IMR-90 (cell line): Measurements from ENCODE around the gene CSNK2A1. TPM values are rescaled to one million over a fixed set of nuclear protein-coding genes. Genes with fewer than 3 reads are reported as not detected.
A peak's percentile ranks its signal among the peaks of the same experiment; 100 is the strongest.

Experiments used
- ATAC-seq: fragments of 200-7000 bp; cut with Tn5 transposase; 2 replicates; pipeline ENCODE4 v1.9.1; 2020; ENCODE audit warnings: low read depth, mild to moderate bottlenecking, moderate library complexity
- BruUV-seq: library from RNA; stranded (reverse); fragments of 400-500 nt; replicated peaks from 2 replicates; lab custom pipeline; 2021; lab: Mats Ljungman, UMichigan
- CTCF ChIA-PET: fragments of 300-600 bp; formaldehyde crosslinking; extraction: SDS; loops from one replicate; lab custom pipeline; 2021; ENCODE audit warnings: antibody characterized with exemption; lab: Yijun Ruan, JAX
- POLR2A ChIA-PET: fragments of 300-600 bp; sonication (Branson Sonifier 250); formaldehyde crosslinking; loops from one replicate; lab custom pipeline; 2022; ENCODE audit warnings: antibody characterized with exemption; ENCODE audit not compliant: unreplicated experiment; lab: Charles Lee
- DNase-seq: peaks from one replicate; pipeline ENCODE4 v3.0.0; 2013
- H2AFZ ChIP-seq: replicated peaks from 2 replicates; pipeline ENCODE3; 2013; ENCODE audit warnings: low read length, mild to moderate bottlenecking; ENCODE audit not compliant: poor library complexity
- H2AK5ac ChIP-seq: 2 replicates; pipeline ENCODE4 v1.6.1; 2013; ENCODE audit warnings: low read depth, low read length, inconsistent platforms
- H2AK9ac ChIP-seq: replicated peaks from 2 replicates; pipeline ENCODE3; 2013; ENCODE audit warnings: mild to moderate bottlenecking, low read depth, low read length, moderate library complexity; ENCODE audit not compliant: poor library complexity
- H2BK120ac ChIP-seq: 2 replicates; pipeline ENCODE4 v1.6.1; 2013; ENCODE audit warnings: low read depth, low read length, inconsistent platforms
- H2BK15ac ChIP-seq: 3 replicates; pipeline ENCODE4 v1.6.1; 2013; ENCODE audit warnings: low read depth, low read length, inconsistent platforms
- H2BK20ac ChIP-seq: 2 replicates; pipeline ENCODE4 v1.6.1; 2013; ENCODE audit warnings: low read depth, mild to moderate bottlenecking, inconsistent platforms, low read length, moderate library complexity
- H2BK5ac ChIP-seq: 2 replicates; pipeline ENCODE4 v1.6.1; 2013; ENCODE audit warnings: mild to moderate bottlenecking, low read depth, low read length, inconsistent platforms; ENCODE audit not compliant: poor library complexity, severe bottlenecking
- H3K14ac ChIP-seq: replicated peaks from 2 replicates; pipeline ENCODE4 v1.6.1; 2013; ENCODE audit warnings: low read depth, low read length, inconsistent platforms
- H3K18ac ChIP-seq: 2 replicates; pipeline ENCODE4 v1.6.1; 2013; ENCODE audit warnings: low read depth, low read length, control low read depth
- H3K23ac ChIP-seq: 2 replicates; pipeline ENCODE4 v1.6.1; 2013; ENCODE audit warnings: low read depth, low read length, inconsistent platforms
- H3K27ac ChIP-seq: 2 replicates; pipeline ENCODE4 v1.5.1; 2013; ENCODE audit warnings: mild to moderate bottlenecking, control low read depth, low read length; ENCODE audit not compliant: insufficient read depth
- H3K27me3 ChIP-seq: 2 replicates; pipeline ENCODE4 v1.6.1; 2013; ENCODE audit warnings: low read length; ENCODE audit not compliant: control insufficient read depth, insufficient read depth
- H3K36me3 ChIP-seq: 2 replicates; pipeline ENCODE4 v1.6.1; 2013; ENCODE audit warnings: low read length, mixed read lengths; ENCODE audit not compliant: control insufficient read depth, insufficient read depth
- H3K4ac ChIP-seq: 2 replicates; pipeline ENCODE4 v1.6.1; 2013; ENCODE audit warnings: low read depth, low read length, inconsistent platforms
- H3K4me1 ChIP-seq: 2 replicates; pipeline ENCODE4 v1.6.1; 2013; ENCODE audit warnings: low read length, mixed read lengths; ENCODE audit not compliant: control insufficient read depth, insufficient read depth
- H3K4me2 ChIP-seq: 2 replicates; pipeline ENCODE4 v1.6.1; 2013; ENCODE audit warnings: low read depth, mild to moderate bottlenecking, control low read depth, low read length, moderate library complexity
- H3K4me3 ChIP-seq: 2 replicates; pipeline ENCODE4 v1.5.1; 2013; ENCODE audit warnings: low read depth, mild to moderate bottlenecking, control low read depth, low read length, moderate library complexity; ENCODE audit not compliant: insufficient read depth
- H3K56ac ChIP-seq: 2 replicates; pipeline ENCODE4 v1.6.1; 2013; ENCODE audit warnings: low read length, inconsistent platforms; ENCODE audit not compliant: insufficient read depth; ENCODE audit errors: extremely low read depth
- H3K79me1 ChIP-seq, 2 experiments: 2 replicates each; pipeline ENCODE4 v1.6.1; 2013; ENCODE audit warnings: low read length in 2 of 2, inconsistent platforms in 1 of 2, low read depth in 1 of 2
- H3K9ac ChIP-seq: 2 replicates; pipeline ENCODE4 v1.6.1; 2013; ENCODE audit warnings: low read depth, low read length, control low read depth
- H3K9me1 ChIP-seq: 2 replicates; pipeline ENCODE4 v1.6.1; 2013; ENCODE audit warnings: low read length, inconsistent platforms; ENCODE audit not compliant: insufficient read depth
- H3K9me3 ChIP-seq: 2 replicates; pipeline ENCODE4 v1.6.1; 2013; ENCODE audit warnings: low read length; ENCODE audit not compliant: control insufficient read depth, insufficient read depth
- H4K20me1 ChIP-seq: 2 replicates; pipeline ENCODE4 v1.6.1; 2013; ENCODE audit warnings: low read length, inconsistent platforms; ENCODE audit not compliant: insufficient read depth
- H4K5ac ChIP-seq: 2 replicates; pipeline ENCODE4 v1.6.1; 2013; ENCODE audit warnings: mild to moderate bottlenecking, low read depth, low read length, control low read depth
- H4K8ac ChIP-seq, 2 experiments: 2 replicates each; pipeline ENCODE4 v1.6.1; 2013; ENCODE audit warnings: low read depth in 2 of 2, low read length in 2 of 2, control low read depth in 1 of 2, inconsistent platforms in 1 of 2
- H4K91ac ChIP-seq: 2 replicates; pipeline ENCODE4 v1.6.1; 2013; ENCODE audit warnings: low read depth, low read length, inconsistent platforms; ENCODE audit not compliant: insufficient read depth
- RAD21 ChIP-seq: IDR thresholded peaks from 2 replicates; pipeline ENCODE4 v1.6.1; 2012; ENCODE audit warnings: low read length, improper control_type of control experiment
- WGBS, 2 experiments: methylation state at CpG; one replicate each; pipeline versions ENCODE4 v1.1.5 to v1.1.7; 2013; ENCODE audit warnings: missing lambda C conversion rate in 2 of 2; ENCODE audit not compliant: insufficient read length in 1 of 2; ENCODE audit errors: extremely low coverage in 2 of 2; 5-methylcytosine and 5-hydroxymethylcytosine counted together
- dilution Hi-C: fragments of 300-500 bp; cut with HindIII; formaldehyde crosslinking; loops from one replicate; pipeline ENCODE4 v1.14.3; 2018; ENCODE audit warnings: low sequenced_read_pairs; ENCODE audit not compliant: unreplicated experiment
- in situ Hi-C: fragments of 300-500 bp; cut with MboI; formaldehyde crosslinking; loops from 3 replicates; pipeline ENCODE4 v1.14.3; 2019; ENCODE audit warnings: low sequenced_read_pairs, inconsistent platforms, mixed read lengths
- intact Hi-C: fragments of 100-400 bp; cut with micrococcal nuclease; formaldehyde crosslinking; loops from 2 replicates; pipeline ENCODE4 v1.10.0; 2022
- polyA plus RNA-seq, 3 experiments: library from polyadenylated mRNA; depleted of rRNA; stranded (reverse); fragments of >200 nt; gene quantifications; 2 replicates each; pipeline ENCODE4 v1.2.3, GENCODE V29; 2012; ENCODE audit warnings: low replicate concordance in 1 of 3
- total RNA-seq: library from RNA; depleted of rRNA; stranded (reverse); fragments of >200 nt; gene quantifications from 2 replicates; pipeline ENCODE4 v1.2.3, GENCODE V29; 2012
- TF ChIP-seq, protein P1 (sequence below): fragments of 150-350 bp; IDR thresholded peaks from 2 replicates; pipeline ENCODE4 v1.6.1; 2017; ENCODE audit warnings: mild to moderate bottlenecking, antibody characterized with exemption, low read length, low read depth

Gene CSNK2A1
- total and polyA plus RNA-seq, 2 of the 4 experiments (the other 2 are of a cell fraction), result 86.3 to 151 TPM

DNA sequence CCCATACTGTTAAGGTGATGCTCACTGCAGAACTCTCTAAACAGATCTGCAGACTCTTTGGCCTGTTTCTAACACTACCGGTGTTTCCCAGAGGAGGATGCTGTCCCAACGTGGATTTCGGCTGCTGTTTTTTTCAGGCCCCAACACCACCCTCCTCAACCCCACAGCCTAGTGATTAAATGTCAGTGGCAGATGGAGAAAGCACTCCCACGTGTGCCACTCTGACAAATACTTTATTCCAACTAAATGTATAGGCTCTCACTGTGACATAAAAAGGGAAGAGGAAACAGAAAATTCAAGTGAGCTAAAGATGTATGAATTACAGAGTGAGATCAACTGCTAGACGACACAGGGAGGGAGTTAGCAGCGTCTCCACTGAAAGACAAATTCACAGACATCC, 84.8 kb downstream of the CSNK2A1 start:
- peaks cover 2% of the 10 kb centered on the region for H3K36me3 ChIP-seq
- H3K18ac ChIP-seq, result no peak overlapping the region
- no peaks in the 10 kb centered on the region for H3K9me3 ChIP-seq
- CTCF ChIA-PET, result no interaction called here
- peaks cover 7% of the 10 kb centered on the region for H3K4me1 ChIP-seq
- no peak overlapping the region for H3K14ac ChIP-seq
- peaks cover 4 to 70% of the 10 kb centered on the region in 2 experiments; a peak in 3 of 4 replicates for H3K79me1 ChIP-seq
- POLR2A ChIA-PET, result no interaction called here
- H3K27ac ChIP-seq, result no peak overlapping the region
- BruUV-seq, result no TSS peak
- H4K20me1 ChIP-seq, result peaks cover 76% of the 10 kb centered on the region
- WGBS, 2 experiments, result no CpG with 5 or more reads among the region's 6 CpGs
- H3K4ac ChIP-seq, result no peak overlapping the region
- DNase-seq (no peak), ATAC-seq (no peak)
- in situ Hi-C loops, result no loop called here
- 0 out of 2 replicates have a peak overlapping the region, but pooled peaks have one; percentile 4 for H3K23ac ChIP-seq
- intact Hi-C loops, result loop anchor here (1.0 to 2.0 kb wide), 2 partner anchors 8 to 64 kb away; no protein-coding TSS in a partner anchor
- no peak overlapping the region for H4K8ac ChIP-seq
- H3K4me3 ChIP-seq, result no peak overlapping the region
- no peak overlapping the region for H4K5ac ChIP-seq
- TF ChIP-seq RAD21, result 0 out of 2 replicates have a peak, but pooled peaks have one; percentile 2
- TF ChIP-seq, protein P1, sequence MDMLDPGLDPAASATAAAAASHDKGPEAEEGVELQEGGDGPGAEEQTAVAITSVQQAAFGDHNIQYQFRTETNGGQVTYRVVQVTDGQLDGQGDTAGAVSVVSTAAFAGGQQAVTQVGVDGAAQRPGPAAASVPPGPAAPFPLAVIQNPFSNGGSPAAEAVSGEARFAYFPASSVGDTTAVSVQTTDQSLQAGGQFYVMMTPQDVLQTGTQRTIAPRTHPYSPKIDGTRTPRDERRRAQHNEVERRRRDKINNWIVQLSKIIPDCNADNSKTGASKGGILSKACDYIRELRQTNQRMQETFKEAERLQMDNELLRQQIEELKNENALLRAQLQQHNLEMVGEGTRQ, result no peak
- H2BK120ac ChIP-seq, result no peak overlapping the region
- H4K91ac ChIP-seq, result no peak overlapping the region
- H3K9ac ChIP-seq, result no peak overlapping the region
- H2BK5ac ChIP-seq, result peak overlapping the region; percentile 7
- no peak overlapping the region for H2BK15ac ChIP-seq
- peaks cover 19% of the 10 kb centered on the region for H3K9me1 ChIP-seq
- H2BK20ac ChIP-seq, result no peak overlapping the region
- no peak overlapping the region for H2AK5ac ChIP-seq
- no peak overlapping the region for H2AFZ ChIP-seq
- peak overlapping the region; percentile 41 for H3K4me2 ChIP-seq
- H2AK9ac ChIP-seq, result no peak overlapping the region
- dilution Hi-C loops, result no loop called here
- no peak overlapping the region for H3K56ac ChIP-seq
- no peaks in the 10 kb centered on the region for H3K27me3 ChIP-seq
